DOHH2 (cell line): Measurements from ENCODE around the gene UFM1.
"Not testable (repeated sequence)": the region's sequence is repeated elsewhere in the genome, so short reads cannot be mapped to it uniquely, and the experiment has no call there.

Experiments
- CTCF ChIP-seq: fragments of 200-600 bp; sonication (generic); IDR thresholded peaks from one replicate; pipeline ENCODE4 v1.5.1; 2014; ENCODE audit warnings: antibody characterized with exemption, mild to moderate bottlenecking, low read depth, low read length; ENCODE audit not compliant: poor library complexity, severe bottlenecking
- EZH2phosphoT487 ChIP-seq: fragments of 200-600 bp; sonication (generic); IDR thresholded peaks from 2 replicates; pipeline ENCODE4 v1.6.1; 2017; ENCODE audit warnings: borderline replicate concordance, mild to moderate bottlenecking, antibody characterized with exemption, low read length, moderate library complexity, mixed read lengths

GRCh38 chr13:38370096-38370495, 20.4 kb downstream of the UFM1 start:
- not testable (repeated sequence) for TF ChIP-seq CTCF, EZH2phosphoT487
